ENCODE measurements around the gene GPC5. TPM values are rescaled to one million over a fixed set of nuclear protein-coding genes. Genes with fewer than 3 reads are reported as not detected.

Gene GPC5
- total and polyA plus RNA-seq, 4 donors: 0.51 to 22.4 (median 2.0) TPM

DNA sequence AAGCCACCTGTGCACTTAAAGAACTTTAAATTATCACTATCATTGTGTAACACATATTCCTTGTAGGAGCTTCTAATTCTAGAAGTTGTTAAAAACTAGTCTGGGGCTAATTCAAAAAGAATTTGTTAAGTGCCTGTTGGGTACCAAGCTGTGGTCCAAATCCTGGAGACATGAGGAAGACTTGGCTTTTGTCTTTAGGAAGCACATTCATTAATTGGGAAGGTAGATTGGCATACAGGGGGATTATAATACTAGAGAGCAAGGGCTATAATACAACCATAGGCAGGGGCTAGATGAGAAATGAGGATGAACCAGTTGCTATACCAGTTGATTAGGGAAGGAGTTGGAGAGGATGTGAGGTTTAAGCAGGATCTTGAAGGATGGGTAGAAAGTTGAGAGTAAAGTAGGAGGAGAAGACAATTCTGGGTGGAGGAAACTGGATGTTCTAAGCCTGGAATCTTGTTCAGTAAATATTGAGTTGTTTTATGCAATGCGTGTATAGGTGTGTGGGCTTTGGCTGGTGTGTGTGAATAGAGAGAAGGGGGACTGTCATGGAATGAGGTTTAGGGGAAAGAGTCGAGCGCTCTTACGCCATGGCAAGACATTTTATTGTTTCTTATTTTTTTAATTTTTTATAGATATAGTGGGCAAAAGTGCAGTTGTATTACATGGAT, 350.1 kb downstream of the GPC5 start:
- WGBS: 97% methylated on average over 4 of the region's 4 CpGs
- TF ChIP-seq NR2F2 (IDR thresholded peaks at IDR 0.05): no peak
- TF ChIP-seq SP1 (IDR thresholded peaks at IDR 0.05): no peak
- TF ChIP-seq ATF3 (IDR thresholded peaks at IDR 0.05): no peak
- no peak for TF ChIP-seq TAF1 (conservative IDR thresholded peaks at IDR 0.05)
- no peak for TF ChIP-seq FOXA1 (IDR thresholded peaks at IDR 0.05)
- TF ChIP-seq EGR1 (IDR thresholded peaks at IDR 0.05; ENCODE audit: low read depth in 2 of 2): no peak
- no peak overlapping the region for H3K9ac ChIP-seq (ENCODE audit: low read depth in 1 of 2, low read length in 2 of 2)
- H3K27ac ChIP-seq (ENCODE audit: low read depth in 1 of 2, low read length in 2 of 2): no peak overlapping the region
- no peaks in the 10 kb centered on the region for H3K36me3 ChIP-seq (ENCODE audit: control insufficient read depth in 4 of 4, insufficient read depth in 3 of 4, low read depth in 1 of 4, low read length in 3 of 4)
- H3K27me3 ChIP-seq (ENCODE audit: control insufficient read depth in 4 of 4, insufficient read depth in 4 of 4, low read length in 3 of 4): no peaks in the 10 kb centered on the region
- H3K4me1 ChIP-seq (ENCODE audit: control insufficient read depth in 4 of 4, insufficient read depth in 4 of 4, low read length in 3 of 4): no peaks in the 10 kb centered on the region
- H3K4me3 ChIP-seq (ENCODE audit: low read depth in 1 of 3, low read length in 3 of 3): no peak overlapping the region
- no peak for DNase-seq (ENCODE audit: low spot score)
- no peaks in the 10 kb centered on the region for H3K9me3 ChIP-seq (ENCODE audit: control insufficient read depth in 4 of 4, low read length in 3 of 4)

DNA sequence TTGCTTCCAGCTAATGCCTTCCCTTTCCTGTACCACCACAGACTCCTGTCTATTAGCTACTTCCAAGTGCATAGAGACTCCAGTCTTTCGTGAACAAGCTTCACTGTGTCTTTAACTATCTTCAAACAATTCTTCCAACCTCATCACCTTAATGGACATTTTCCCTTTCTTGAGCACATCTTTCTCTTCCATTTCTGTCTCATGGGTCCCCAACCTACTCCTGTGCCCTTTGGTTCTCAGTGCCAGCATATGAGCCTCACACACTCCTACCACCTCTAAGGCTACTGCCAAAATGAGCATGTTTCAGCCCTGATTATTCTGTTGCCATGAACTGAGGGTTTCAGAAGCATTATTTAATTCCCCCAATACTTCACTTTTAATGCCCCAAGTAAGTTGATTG, 360.3 kb downstream of the GPC5 start:
- Histone ChIP-seq H3K4me1 (ENCODE audit: control insufficient read depth in 4 of 4, insufficient read depth in 4 of 4, low read length in 3 of 4) (no peaks in the 10 kb centered on the region), H3K27ac (ENCODE audit: low read depth in 1 of 2, low read length in 2 of 2) (no peak overlapping the region), H3K9me3 (ENCODE audit: control insufficient read depth in 4 of 4, low read length in 3 of 4) (no peaks in the 10 kb centered on the region), H3K4me3 (ENCODE audit: low read depth in 1 of 3, low read length in 3 of 3) (no peak overlapping the region), H3K36me3 (ENCODE audit: control insufficient read depth in 4 of 4, insufficient read depth in 3 of 4, low read depth in 1 of 4, low read length in 3 of 4) (no peaks in the 10 kb centered on the region), H3K27me3 (ENCODE audit: control insufficient read depth in 4 of 4, insufficient read depth in 4 of 4, low read length in 3 of 4) (no peaks in the 10 kb centered on the region), H3K9ac (ENCODE audit: low read depth in 1 of 2, low read length in 2 of 2) (no peak overlapping the region)
- WGBS: 90% methylated on average over 1 of the region's 1 CpG
- TF ChIP-seq SP1 (IDR thresholded peaks at IDR 0.05) (no peak), HNF4A (conservative IDR thresholded peaks at IDR 0.05) (no peak), YY1 (IDR thresholded peaks at IDR 0.05) (no peak), TAF1 (conservative IDR thresholded peaks at IDR 0.05) (no peak), RAD21 (IDR thresholded peaks at IDR 0.05) (no peak), RXRA (IDR thresholded peaks at IDR 0.05) (no peak), EGR1 (IDR thresholded peaks at IDR 0.05; ENCODE audit: low read depth in 2 of 2) (no peak), HNF4G (IDR thresholded peaks at IDR 0.05) (no peak), NR2F2 (IDR thresholded peaks at IDR 0.05) (no peak), GABPA (IDR thresholded peaks at IDR 0.05 in 1 of 2, conservative IDR thresholded peaks at IDR 0.05 in 1 of 2) (no peak), FOXA2 (IDR thresholded peaks at IDR 0.05) (no peak), FOXA1 (IDR thresholded peaks at IDR 0.05) (no peak)
- TF ChIP-seq, protein P1, sequence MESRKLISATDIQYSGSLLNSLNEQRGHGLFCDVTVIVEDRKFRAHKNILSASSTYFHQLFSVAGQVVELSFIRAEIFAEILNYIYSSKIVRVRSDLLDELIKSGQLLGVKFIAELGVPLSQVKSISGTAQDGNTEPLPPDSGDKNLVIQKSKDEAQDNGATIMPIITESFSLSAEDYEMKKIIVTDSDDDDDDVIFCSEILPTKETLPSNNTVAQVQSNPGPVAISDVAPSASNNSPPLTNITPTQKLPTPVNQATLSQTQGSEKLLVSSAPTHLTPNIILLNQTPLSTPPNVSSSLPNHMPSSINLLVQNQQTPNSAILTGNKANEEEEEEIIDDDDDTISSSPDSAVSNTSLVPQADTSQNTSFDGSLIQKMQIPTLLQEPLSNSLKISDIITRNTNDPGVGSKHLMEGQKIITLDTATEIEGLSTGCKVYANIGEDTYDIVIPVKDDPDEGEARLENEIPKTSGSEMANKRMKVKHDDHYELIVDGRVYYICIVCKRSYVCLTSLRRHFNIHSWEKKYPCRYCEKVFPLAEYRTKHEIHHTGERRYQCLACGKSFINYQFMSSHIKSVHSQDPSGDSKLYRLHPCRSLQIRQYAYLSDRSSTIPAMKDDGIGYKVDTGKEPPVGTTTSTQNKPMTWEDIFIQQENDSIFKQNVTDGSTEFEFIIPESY (IDR thresholded peaks at IDR 0.05): no peak
- TF ChIP-seq, protein P2, sequence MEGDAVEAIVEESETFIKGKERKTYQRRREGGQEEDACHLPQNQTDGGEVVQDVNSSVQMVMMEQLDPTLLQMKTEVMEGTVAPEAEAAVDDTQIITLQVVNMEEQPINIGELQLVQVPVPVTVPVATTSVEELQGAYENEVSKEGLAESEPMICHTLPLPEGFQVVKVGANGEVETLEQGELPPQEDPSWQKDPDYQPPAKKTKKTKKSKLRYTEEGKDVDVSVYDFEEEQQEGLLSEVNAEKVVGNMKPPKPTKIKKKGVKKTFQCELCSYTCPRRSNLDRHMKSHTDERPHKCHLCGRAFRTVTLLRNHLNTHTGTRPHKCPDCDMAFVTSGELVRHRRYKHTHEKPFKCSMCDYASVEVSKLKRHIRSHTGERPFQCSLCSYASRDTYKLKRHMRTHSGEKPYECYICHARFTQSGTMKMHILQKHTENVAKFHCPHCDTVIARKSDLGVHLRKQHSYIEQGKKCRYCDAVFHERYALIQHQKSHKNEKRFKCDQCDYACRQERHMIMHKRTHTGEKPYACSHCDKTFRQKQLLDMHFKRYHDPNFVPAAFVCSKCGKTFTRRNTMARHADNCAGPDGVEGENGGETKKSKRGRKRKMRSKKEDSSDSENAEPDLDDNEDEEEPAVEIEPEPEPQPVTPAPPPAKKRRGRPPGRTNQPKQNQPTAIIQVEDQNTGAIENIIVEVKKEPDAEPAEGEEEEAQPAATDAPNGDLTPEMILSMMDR (IDR thresholded peaks at IDR 0.05; ENCODE audit: low read depth, low read length, missing input control): no peak
- TF ChIP-seq, protein P3, sequence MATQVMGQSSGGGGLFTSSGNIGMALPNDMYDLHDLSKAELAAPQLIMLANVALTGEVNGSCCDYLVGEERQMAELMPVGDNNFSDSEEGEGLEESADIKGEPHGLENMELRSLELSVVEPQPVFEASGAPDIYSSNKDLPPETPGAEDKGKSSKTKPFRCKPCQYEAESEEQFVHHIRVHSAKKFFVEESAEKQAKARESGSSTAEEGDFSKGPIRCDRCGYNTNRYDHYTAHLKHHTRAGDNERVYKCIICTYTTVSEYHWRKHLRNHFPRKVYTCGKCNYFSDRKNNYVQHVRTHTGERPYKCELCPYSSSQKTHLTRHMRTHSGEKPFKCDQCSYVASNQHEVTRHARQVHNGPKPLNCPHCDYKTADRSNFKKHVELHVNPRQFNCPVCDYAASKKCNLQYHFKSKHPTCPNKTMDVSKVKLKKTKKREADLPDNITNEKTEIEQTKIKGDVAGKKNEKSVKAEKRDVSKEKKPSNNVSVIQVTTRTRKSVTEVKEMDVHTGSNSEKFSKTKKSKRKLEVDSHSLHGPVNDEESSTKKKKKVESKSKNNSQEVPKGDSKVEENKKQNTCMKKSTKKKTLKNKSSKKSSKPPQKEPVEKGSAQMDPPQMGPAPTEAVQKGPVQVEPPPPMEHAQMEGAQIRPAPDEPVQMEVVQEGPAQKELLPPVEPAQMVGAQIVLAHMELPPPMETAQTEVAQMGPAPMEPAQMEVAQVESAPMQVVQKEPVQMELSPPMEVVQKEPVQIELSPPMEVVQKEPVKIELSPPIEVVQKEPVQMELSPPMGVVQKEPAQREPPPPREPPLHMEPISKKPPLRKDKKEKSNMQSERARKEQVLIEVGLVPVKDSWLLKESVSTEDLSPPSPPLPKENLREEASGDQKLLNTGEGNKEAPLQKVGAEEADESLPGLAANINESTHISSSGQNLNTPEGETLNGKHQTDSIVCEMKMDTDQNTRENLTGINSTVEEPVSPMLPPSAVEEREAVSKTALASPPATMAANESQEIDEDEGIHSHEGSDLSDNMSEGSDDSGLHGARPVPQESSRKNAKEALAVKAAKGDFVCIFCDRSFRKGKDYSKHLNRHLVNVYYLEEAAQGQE (IDR thresholded peaks at IDR 0.05): no peak
- TF ChIP-seq, protein P4, sequence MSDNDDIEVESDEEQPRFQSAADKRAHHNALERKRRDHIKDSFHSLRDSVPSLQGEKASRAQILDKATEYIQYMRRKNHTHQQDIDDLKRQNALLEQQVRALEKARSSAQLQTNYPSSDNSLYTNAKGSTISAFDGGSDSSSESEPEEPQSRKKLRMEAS (IDR thresholded peaks at IDR 0.05): no peak
- no peak for DNase-seq (ENCODE audit: low spot score)
